BE2C (cell line): ENCODE data around the gene CHRM4.
"Not testable (repeated sequence)": the region's sequence is repeated elsewhere in the genome, so short reads cannot be mapped to it uniquely, and the experiment has no call there.

ENCODE experiments used
- DNase-seq: peaks from one replicate; pipeline ENCODE4 v3.0.0-alpha.2; 2020
- H3K27me3 ChIP-seq: fragments of 250-450 bp; sonication (Bioruptor Pico); 2 replicates; pipeline ENCODE4 v1.5.1; 2020; ENCODE audit warnings: mild to moderate bottlenecking
- H3K36me3 ChIP-seq: fragments of 250-450 bp; sonication (Bioruptor Pico); 2 replicates; pipeline ENCODE4 v1.5.1; 2020; ENCODE audit warnings: mild to moderate bottlenecking
- H3K4me1 ChIP-seq: fragments of 250-450 bp; sonication (Bioruptor Pico); 2 replicates; pipeline ENCODE4 v1.5.1; 2020
- H3K4me3 ChIP-seq: 2 replicates; pipeline ENCODE4 v1.5.1; 2011; ENCODE audit warnings: low read depth, low read length
- H3K9me3 ChIP-seq: fragments of 250-450 bp; sonication (Bioruptor Pico); 2 replicates; pipeline ENCODE4 v1.5.1; 2020
- CTCF ChIP-seq: IDR thresholded peaks from 2 replicates; pipeline ENCODE4 v1.5.1; 2012; ENCODE audit warnings: mild to moderate bottlenecking, low read depth, low read length

CHRM4 gene

GRCh38 chr11:46373787-46374740 is 17.5 kb downstream of the CHRM4 start:
- TF ChIP-seq CTCF: no peak
- no peaks in the 10 kb centered on the region for H3K9me3 ChIP-seq
- no peaks in the 10 kb centered on the region; the same call in 1 of the 2 replicates for H3K4me1 ChIP-seq
- H3K4me3 ChIP-seq: no peak overlapping the region
- H3K27me3 ChIP-seq: no peaks in the 10 kb centered on the region
- H3K36me3 ChIP-seq: no peaks in the 10 kb centered on the region; the same call in none of the 2 replicates
- DNase-seq: no peak

- H3K36me3 ChIP-seq, H3K9me3 ChIP-seq, H3K27me3 ChIP-seq, H3K4me3 ChIP-seq, H3K4me1 ChIP-seq, DNase-seq: not testable (repeated sequence)
These were observed 19.1 kb downstream of the CHRM4 start for GRCh38 chr11:46372501-46372900.

GRCh38 chr11:46372086-46372485 is 19.5 kb downstream of the CHRM4 start:
- Histone ChIP-seq H3K4me3 (no peak overlapping the region), H3K36me3 (no peaks in the 10 kb centered on the region; the same call in none of the 2 replicates), H3K27me3 (no peaks in the 10 kb centered on the region), H3K4me1 (no peaks in the 10 kb centered on the region; the same call in 1 of the 2 replicates), H3K9me3 (no peaks in the 10 kb centered on the region)
- TF ChIP-seq CTCF: no peak
- DNase-seq: no peak

GRCh38 chr11:46371262-46371661 is 20.3 kb downstream of the CHRM4 start:
- not testable (repeated sequence) for H3K27me3 ChIP-seq, H3K4me3 ChIP-seq, H3K9me3 ChIP-seq, DNase-seq, H3K36me3 ChIP-seq, H3K4me1 ChIP-seq

- DNase-seq: no peak
- no peaks in the 10 kb centered on the region for H3K27me3 ChIP-seq
- TF ChIP-seq CTCF: no peak
- H3K9me3 ChIP-seq: no peaks in the 10 kb centered on the region
- no peak overlapping the region for H3K4me3 ChIP-seq
- no peaks in the 10 kb centered on the region; the same call in 1 of the 2 replicates for H3K36me3 ChIP-seq
- no peaks in the 10 kb centered on the region; the same call in 1 of the 2 replicates for H3K4me1 ChIP-seq
These were observed 21.3 kb downstream of the CHRM4 start for GRCh38 chr11:46370253-46370652.

DNA sequence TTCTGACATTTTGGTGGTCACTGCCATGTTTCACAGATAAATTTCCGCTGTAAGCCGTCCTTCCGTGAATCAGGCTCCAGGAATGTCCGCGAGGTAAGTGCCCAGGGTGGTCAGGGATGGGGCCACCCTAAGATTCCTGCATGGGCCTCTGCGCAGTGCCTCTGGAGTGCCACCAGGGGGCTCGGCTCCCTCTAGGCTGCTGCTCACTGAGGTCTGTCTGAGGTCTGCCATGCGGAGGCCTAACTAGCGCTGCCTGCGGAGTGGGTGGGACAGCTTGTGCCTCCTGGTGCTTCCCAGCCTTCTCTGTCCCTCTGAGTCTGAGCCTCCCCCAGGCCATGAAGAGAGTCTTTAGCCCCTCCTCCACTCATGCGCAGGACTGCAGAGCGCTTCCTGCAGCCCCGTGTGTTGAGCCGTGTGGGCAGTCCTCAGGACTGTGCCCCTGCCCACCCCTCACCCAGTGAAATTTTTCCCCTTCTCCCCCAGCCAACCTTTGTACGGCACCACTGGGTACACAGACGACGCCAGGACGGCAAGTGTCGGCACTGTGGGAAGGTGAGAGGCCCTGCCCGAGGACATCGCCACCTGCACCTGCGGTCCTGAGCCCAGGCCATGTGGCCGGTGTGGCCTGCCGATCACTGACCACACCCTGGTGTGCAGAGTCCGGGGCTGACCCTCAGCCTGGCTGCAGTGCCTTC is 22.0 kb downstream of the CHRM4 start:
- peak; percentile 77 for DNase-seq
- Histone ChIP-seq H3K27me3 (no peaks in the 10 kb centered on the region), H3K36me3 (no peaks in the 10 kb centered on the region; the same call in 1 of the 2 replicates), H3K4me1 (no peaks in the 10 kb centered on the region; the same call in 1 of the 2 replicates), H3K4me3 (no peak overlapping the region), H3K9me3 (no peaks in the 10 kb centered on the region)
- peak; percentile 77 for TF ChIP-seq CTCF

DNA sequence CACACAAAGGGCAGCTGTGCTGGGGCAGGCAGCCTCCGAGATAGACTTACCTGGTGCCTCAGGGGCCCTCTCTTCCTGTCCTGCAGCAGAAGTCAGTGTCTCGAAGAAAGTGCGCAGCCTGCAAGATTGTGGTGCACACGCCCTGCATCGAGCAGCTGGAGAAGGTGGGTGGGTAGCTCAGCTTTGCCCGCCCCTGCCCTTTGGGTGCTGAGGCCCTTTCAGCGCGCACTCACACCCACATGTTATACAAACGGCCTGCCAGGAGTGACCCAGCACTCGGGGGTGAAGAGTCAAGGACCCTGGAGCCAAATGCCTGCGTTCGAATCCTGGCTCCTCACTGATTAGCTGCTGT is 23.7 kb downstream of the CHRM4 start:
- TF ChIP-seq CTCF: no peak
- Histone ChIP-seq H3K27me3 (no peaks in the 10 kb centered on the region), H3K9me3 (no peaks in the 10 kb centered on the region), H3K4me3 (no peak overlapping the region), H3K36me3 (no peaks in the 10 kb centered on the region; the same call in 1 of the 2 replicates), H3K4me1 (peaks cover 6% of the 10 kb centered on the region)
- no peak for DNase-seq
